ENCODE data around the gene MTHFSD.

MTHFSD gene

GRCh38 chr16:86499889-86500707 lies 54.9 kb downstream of the MTHFSD start:
- DNase-seq: no peak

GRCh38 chr16:86499440-86499786 lies 55.6 kb downstream of the MTHFSD start:
- DNase-seq: no peak

- no peak for DNase-seq
These were observed 56.2 kb downstream of the MTHFSD start for GRCh38 chr16:86498671-86499439.

GRCh38 chr16:86498155-86498670 lies 56.8 kb downstream of the MTHFSD start:
- DNase-seq: no peak

- no peak for DNase-seq
These were observed 57.4 kb downstream of the MTHFSD start for GRCh38 chr16:86497551-86498021.

GRCh38 chr16:86496929-86497461 lies 58.0 kb downstream of the MTHFSD start:
- DNase-seq: no peak

GRCh38 chr16:86496262-86496928 lies 58.6 kb downstream of the MTHFSD start:
- no peak for DNase-seq

- DNase-seq: no peak
These were observed 59.2 kb downstream of the MTHFSD start for GRCh38 chr16:86495756-86496261.

- DNase-seq: no peak
These were observed 59.7 kb downstream of the MTHFSD start for GRCh38 chr16:86495357-86495701.

GRCh38 chr16:86494565-86495356 lies 60.3 kb downstream of the MTHFSD start:
- no peak for DNase-seq

GRCh38 chr16:86494039-86494564 lies 60.9 kb downstream of the MTHFSD start:
- DNase-seq: no peak

- no peak for DNase-seq
These were observed 61.9 kb downstream of the MTHFSD start for GRCh38 chr16:86492961-86493629.

GRCh38 chr16:86492267-86492960 lies 62.6 kb downstream of the MTHFSD start:
- DNase-seq: no peak

GRCh38 chr16:86491640-86492023 lies 63.4 kb downstream of the MTHFSD start:
- DNase-seq: no peak

GRCh38 chr16:86490859-86491639 lies 64.0 kb downstream of the MTHFSD start:
- no peak for DNase-seq

- no peak for DNase-seq
These were observed 69.3 kb downstream of the MTHFSD start for GRCh38 chr16:86485746-86486145.

- no peak for DNase-seq
These were observed 70.8 kb downstream of the MTHFSD start for GRCh38 chr16:86484240-86484639.

GRCh38 chr16:86481607-86482006 lies 73.4 kb downstream of the MTHFSD start:
- no peak for DNase-seq

- DNase-seq: no peak
These were observed 74.6 kb downstream of the MTHFSD start for GRCh38 chr16:86480444-86480843.

Data from activated gamma-delta T cell (primary cell).